NCI-H2171 (cell line): ENCODE measurements around the gene TRIL.
A peak's percentile ranks its signal among the peaks of the same experiment; 100 is the strongest.

Source experiments
- DNase-seq: peaks from one replicate; lab custom pipeline; 2025; lab: John Stamatoyannopoulos, UW

Gene TRIL

DNA sequence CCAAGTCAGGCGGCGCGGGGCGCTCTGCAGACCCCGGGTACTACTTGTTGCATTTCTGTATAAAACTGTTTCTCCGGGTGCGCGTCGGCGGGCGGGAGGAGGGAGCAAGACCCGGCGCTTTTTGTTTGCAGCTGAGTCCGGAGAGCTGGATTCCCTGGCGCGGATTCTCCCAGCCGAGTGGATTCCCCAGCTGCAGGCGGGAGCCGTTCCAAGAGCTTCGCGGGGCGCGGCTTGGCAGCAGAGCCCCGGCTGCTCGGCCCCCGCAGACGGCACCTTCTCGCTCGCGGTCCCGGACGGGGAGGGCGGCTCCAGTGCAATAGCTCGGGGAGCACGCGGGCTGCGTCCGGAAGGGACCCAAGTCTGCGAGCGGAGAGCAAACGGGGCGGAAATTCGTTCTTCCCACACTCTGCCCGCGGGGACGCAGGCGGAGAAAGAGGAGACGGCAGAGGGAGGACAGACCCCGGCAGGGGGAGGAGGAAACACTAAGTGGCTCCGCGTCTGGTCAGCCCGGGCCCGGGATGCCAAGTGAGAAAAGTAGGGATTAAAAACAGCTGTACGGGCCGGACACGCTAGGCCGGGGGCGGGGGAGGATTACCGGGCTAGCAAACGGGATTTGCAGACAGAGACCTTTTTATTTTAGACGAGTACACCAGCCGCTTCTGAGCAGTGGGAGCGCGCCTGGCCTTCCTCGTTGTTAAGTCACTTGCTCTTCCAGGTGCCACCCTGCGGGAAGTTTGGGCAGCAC, at the start of gene TRIL:
TRIL (minus strand) TSS at position 96 of the 745 bp plus-strand sequence. CDS start 284 bp downstream, outside the sequence.
- DNase-seq: no peak

DNA sequence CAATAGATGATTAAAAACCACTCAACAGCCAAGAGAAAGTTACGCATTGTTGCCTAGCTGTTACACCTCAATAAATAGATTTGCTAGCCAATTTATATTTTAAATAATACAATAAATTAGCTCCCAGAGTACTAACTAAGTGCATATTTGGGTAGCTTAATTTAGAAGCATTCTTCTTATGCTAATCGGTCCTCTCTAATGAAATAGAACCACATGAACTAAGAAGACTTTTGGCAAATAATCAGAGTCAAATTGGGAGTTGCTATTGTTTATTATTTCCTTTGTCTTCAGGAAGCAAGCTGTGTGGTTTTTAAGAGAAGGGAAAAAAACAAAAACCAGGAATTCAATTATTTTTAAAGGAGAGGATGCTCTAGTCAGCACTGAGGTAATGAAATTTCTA, 49.0 kb upstream of the TRIL start:
- no peak for DNase-seq

- DNase-seq: no peak
These were observed 47.7 kb upstream of the TRIL start for GRCh38 chr7:29005829-29006228.

- DNase-seq: no peak
These were observed 47.3 kb upstream of the TRIL start for GRCh38 chr7:29005406-29005805.

DNA sequence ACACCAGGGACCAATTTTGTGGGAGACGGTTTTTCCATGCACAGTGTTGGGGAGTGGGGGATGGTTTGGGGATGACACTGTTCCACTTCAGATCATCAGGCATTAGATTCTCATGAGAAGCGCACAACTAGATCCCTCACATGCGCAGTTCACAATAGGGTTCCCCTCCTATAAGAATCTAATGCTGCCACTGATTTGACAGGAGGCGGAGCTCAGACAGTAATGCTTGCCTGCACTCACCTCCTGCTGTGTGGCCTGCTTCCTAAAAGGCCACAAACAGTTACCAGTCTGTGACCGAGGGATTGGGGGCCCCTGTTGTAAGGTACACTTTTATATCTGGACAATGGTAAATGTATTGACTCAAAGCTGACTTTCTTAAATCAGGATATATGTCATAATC, 45.6 kb upstream of the TRIL start:
- no peak for DNase-seq

GRCh38 chr7:29000717-29001076, 42.6 kb upstream of the TRIL start:
- no peak for DNase-seq

- DNase-seq: no peak
These were observed 42.0 kb upstream of the TRIL start for GRCh38 chr7:28999895-29000716.

- DNase-seq: no peak
These were observed 41.3 kb upstream of the TRIL start for GRCh38 chr7:28999427-28999826.

DNA sequence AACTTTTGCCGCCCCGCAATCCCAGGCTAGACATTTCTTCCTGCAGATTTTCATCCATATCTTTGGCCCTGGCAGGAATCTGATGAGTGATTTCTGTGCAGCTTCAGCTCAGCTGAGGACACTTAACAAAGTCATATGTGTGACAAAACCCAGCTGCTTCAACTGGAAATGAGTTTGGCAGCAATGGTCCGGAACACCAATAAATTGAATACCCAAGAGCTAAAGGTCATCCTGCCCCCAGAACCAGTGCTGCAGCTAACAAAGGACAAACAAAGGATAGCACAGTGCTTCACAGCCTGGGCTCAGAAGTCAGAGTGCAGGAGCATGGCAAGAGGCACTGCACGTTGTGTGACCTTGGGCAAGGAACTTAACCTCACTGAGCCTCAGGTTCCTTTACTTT, 40.0 kb upstream of the TRIL start:
- DNase-seq: no peak

DNA sequence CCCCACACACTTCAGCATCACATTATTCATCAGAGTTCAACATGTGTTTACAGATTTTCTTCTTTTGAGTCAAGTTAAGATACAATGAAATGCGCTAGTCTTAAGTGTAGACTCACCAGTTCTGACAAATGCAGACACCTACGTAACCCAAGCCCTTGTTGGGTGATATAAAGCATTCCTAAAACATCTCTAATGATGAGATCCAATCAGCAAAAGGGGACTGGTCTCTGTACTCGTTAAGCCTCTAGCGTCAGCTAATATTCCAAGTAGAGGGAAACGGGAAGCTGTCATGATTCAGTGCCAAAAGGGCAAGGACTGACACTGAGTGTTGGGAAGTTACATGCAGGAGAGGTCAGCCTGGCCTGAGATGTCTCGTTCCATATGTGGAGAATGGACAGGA, 38.7 kb upstream of the TRIL start:
- DNase-seq: no peak

DNA sequence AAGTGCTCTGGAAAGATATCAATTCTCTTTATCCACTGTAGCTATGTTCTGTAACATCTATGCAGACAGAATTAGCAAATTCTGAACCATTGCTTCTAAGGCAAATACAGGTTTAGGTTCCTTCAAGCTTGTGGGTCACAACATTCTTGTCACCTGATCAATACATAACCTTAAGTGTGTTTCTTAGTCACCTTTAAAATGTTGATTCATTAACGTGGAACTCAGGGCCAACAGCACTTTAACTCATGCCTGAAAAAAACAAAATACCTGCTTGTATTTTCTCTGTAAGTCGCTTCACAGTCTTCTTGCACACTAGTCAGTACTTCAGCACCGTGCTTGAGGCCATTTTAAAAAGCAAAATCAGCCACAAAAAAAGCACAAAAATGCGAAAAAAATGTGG, 35.2 kb upstream of the TRIL start:
- DNase-seq: no peak

DNA sequence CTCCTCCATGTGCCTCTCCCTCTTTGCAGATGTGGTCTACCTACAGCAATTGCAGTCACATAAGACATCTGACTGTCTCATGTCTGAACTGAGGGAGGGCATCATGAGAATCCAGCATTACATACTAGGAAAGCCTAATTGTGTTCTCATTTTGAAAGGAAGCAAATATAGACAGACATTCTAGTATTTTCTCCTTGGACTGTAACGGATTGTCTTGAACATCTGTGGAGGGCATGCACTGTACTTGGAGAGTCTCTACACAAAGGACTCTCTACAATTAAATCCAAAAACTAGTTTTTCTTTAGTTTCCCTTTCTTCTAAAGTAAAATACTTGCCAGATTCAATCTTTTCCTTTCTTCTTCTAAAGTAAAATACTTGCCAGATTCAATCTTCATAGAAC, 34.7 kb upstream of the TRIL start:
- no peak for DNase-seq

GRCh38 chr7:28990200-28990960, 32.2 kb upstream of the TRIL start:
- DNase-seq: peak; percentile 69

GRCh38 chr7:28989211-28989980, 31.3 kb upstream of the TRIL start:
- no peak for DNase-seq

DNA sequence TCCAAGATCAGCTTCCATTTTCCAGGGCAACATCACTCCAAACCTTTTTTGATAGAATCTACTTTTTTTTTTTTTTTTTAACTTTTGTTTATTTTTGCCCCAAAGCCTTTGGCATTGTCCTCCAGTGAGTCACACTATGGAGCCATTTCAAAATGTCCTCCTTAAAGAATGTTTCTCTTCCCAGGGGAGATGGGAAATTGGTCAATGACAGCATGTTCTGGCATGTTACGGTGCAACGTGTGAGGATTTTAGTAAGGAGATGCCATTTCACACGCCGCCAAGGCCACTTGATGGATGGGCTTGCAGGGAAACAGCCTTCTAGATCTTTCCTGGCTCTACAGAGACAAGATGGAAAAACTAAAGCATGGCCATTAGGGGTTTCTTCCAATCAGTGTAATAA, 30.7 kb upstream of the TRIL start:
- DNase-seq: no peak

DNA sequence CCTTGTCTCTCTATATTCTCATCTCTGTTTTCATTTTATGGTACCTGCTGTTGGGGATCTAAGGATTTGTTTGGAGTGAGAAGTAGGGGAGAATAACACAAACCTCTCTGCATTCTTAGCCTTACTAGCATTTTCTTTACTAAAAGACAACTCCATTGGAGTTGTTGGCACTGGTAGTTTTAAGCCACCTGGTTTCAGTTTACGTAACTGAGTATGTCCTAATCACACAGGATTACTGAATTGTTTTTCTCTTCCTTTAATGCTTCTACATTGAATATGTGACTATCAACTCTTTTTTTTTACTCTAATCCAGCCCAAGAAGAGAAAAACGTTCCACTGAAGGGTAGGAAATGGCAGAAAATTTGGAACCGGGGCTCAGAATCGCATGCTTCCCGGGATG, 30.0 kb upstream of the TRIL start:
- DNase-seq: no peak

GRCh38 chr7:28986765-28987110, 28.6 kb upstream of the TRIL start:
- DNase-seq: no peak

GRCh38 chr7:28986028-28986764, 28.1 kb upstream of the TRIL start:
- no peak for DNase-seq

- peak; percentile 5 for DNase-seq
These were observed 26.5 kb upstream of the TRIL start for GRCh38 chr7:28984631-28985030.

- no peak for DNase-seq
These were observed 26.1 kb upstream of the TRIL start for GRCh38 chr7:28984217-28984616.

DNA sequence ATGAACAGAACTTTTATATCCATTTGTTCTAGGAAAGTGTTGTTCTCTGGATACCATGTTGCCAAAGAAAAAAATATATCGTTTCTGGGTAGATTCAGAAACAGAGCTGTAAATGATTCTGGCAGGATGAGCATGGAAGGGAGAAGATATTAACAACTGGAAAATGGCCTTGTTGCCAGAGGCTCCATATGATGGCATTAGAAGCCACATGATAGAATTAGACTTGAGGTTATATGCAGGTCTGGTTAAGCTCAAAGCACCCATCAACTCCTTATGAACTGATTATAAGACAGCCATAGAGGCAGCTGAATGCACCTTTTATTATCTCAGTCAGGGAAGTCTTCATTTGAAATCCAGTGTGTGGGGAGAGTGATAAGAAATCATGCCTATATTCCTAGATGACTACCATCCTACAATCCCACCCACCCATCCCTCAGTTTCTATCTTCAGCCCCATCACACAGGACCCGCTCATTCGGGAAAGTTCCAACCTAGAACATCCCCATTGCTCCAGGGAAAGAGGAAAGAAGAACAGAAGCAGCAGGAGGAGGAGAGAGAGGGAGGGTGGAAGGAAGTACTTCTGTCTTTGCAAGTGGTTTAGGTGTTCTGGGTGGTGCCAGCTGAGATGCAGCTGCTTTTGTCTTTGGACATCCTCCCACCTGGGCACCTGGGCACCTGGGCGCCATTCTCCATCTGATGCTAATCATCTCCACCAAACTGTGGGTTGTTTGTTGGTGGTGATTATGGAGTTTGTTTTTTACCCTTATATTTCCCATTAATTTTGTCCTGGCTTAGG, 25.5 kb upstream of the TRIL start:
- no peak for DNase-seq
